Liver (tissue), 3 donors: ENCODE measurements around the gene ZNF438.

Experiments
- ATF3 ChIP-seq: IDR thresholded peaks from 2 replicates; pipeline ENCODE4 v1.6.1; 2016; ENCODE audit warnings: antibody characterized with exemption
- CTCF ChIP-seq: fragments of 150-350 bp; IDR thresholded peaks from 2 replicates; pipeline ENCODE4 v1.5.1; 2017; ENCODE audit warnings: improper control_type of control experiment, low read depth, low read length; ENCODE audit not compliant: missing input control
- EGR1 ChIP-seq, 2 donors: IDR thresholded peaks; 2 replicates each; pipeline ENCODE4 v1.6.1; 2016 to 2018; ENCODE audit warnings: antibody characterized with exemption in 2 of 2, low read depth in 2 of 2
- FOXA1 ChIP-seq: IDR thresholded peaks from 2 replicates; pipeline ENCODE4 v1.6.1; 2016; ENCODE audit warnings: antibody characterized with exemption
- HNF4A ChIP-seq, 2 donors: conservative IDR thresholded peaks; 2 replicates each; pipeline ENCODE4 v1.6.1; 2016; ENCODE audit warnings: antibody characterized with exemption in 2 of 2, mild to moderate bottlenecking in 2 of 2
- JUND ChIP-seq, 2 donors: IDR thresholded peaks; 2 replicates each; pipeline ENCODE4 v1.6.1; 2016; ENCODE audit warnings: antibody characterized with exemption in 2 of 2
- MAX ChIP-seq: IDR thresholded peaks from 2 replicates; pipeline ENCODE4 v1.6.1; 2016; ENCODE audit warnings: antibody characterized with exemption
- RAD21 ChIP-seq, 2 donors: IDR thresholded peaks; 2 replicates each; pipeline ENCODE4 v1.6.1; 2016; ENCODE audit warnings: antibody characterized with exemption in 2 of 2, mild to moderate bottlenecking in 2 of 2
- REST ChIP-seq: IDR thresholded peaks from 2 replicates; pipeline ENCODE4 v1.6.1; 2016; ENCODE audit warnings: antibody characterized with exemption, mild to moderate bottlenecking
- RXRA ChIP-seq, 2 donors: IDR thresholded peaks; 2 replicates each; pipeline ENCODE4 v1.6.1; 2017 to 2018; ENCODE audit warnings: antibody characterized with exemption in 2 of 2, mild to moderate bottlenecking in 1 of 2
- SP1 ChIP-seq: IDR thresholded peaks from 2 replicates; pipeline ENCODE4 v1.6.1; 2018; ENCODE audit warnings: antibody characterized with exemption, mild to moderate bottlenecking
- ZBTB33 ChIP-seq: IDR thresholded peaks from 2 replicates; pipeline ENCODE4 v1.6.1; 2016; ENCODE audit warnings: antibody characterized with exemption
- donor health status: healthy.
- donor health status: healthy.

- TF ChIP-seq ZBTB33 (no peak), CTCF (no peak), RXRA (IDR thresholded peaks at IDR 0.05) (no peak), MAX (no peak), EGR1 (IDR thresholded peaks at IDR 0.05; ENCODE audit: low read depth in 2 of 2) (no peak), RAD21 (IDR thresholded peaks at IDR 0.05) (peak in 1 of 2 donors; percentile 29), REST (no peak), JUND (IDR thresholded peaks at IDR 0.05) (no peak), ATF3 (no peak), SP1 (peak; percentile 35), HNF4A (conservative IDR thresholded peaks at IDR 0.05) (no peak), FOXA1 (no peak)
Observed at GRCh38 chr10:31011017-31011664, 20.5 kb downstream of the ZNF438 start.
